Measurements from ENCODE around the gene TMEM123. TPM values are rescaled to one million over a fixed set of nuclear protein-coding genes. Genes with fewer than 3 reads are reported as not detected.

Gene TMEM123
- total RNA-seq, 1 donor from 2014 or later: 172 TPM

GRCh38 chr11:102495161-102496042 is 42.8 kb upstream of the TMEM123 start:
- peak; percentile 50 for TF ChIP-seq CTCF (IDR thresholded peaks at IDR 0.05; ENCODE audit: insufficient read depth, low read length, severe bottlenecking)
- Histone ChIP-seq H3K27me3 (ENCODE audit: control insufficient read depth, insufficient read depth, low read length) (no peaks in the 10 kb centered on the region), H3K4me3 (ENCODE audit: low read depth, low read length) (no peak overlapping the region), H3K36me3 (ENCODE audit: control insufficient read depth, insufficient read depth, low read length) (no peaks in the 10 kb centered on the region)
- FAIRE-seq (no peak), DNase-seq (ENCODE audit: low read depth) (peak; percentile 76)

GRCh38 chr11:102494216-102494615 is 41.7 kb upstream of the TMEM123 start:
- no peak for FAIRE-seq
- Histone ChIP-seq H3K36me3 (ENCODE audit: control insufficient read depth, insufficient read depth, low read length) (no peaks in the 10 kb centered on the region), H3K27me3 (ENCODE audit: control insufficient read depth, insufficient read depth, low read length) (no peaks in the 10 kb centered on the region), H3K4me3 (ENCODE audit: low read depth, low read length) (no peak overlapping the region)
- TF ChIP-seq CTCF (IDR thresholded peaks at IDR 0.05; ENCODE audit: insufficient read depth, low read length, severe bottlenecking): no peak
- DNase-seq (ENCODE audit: low read depth): peak; percentile 85

GRCh38 chr11:102493524-102493923 is 41.0 kb upstream of the TMEM123 start:
- FAIRE-seq: no peak

GRCh38 chr11:102491969-102492368 is 39.4 kb upstream of the TMEM123 start:
- H3K4me3 ChIP-seq (ENCODE audit: low read depth, low read length): no peak overlapping the region
- H3K36me3 ChIP-seq (ENCODE audit: control insufficient read depth, insufficient read depth, low read length): no peaks in the 10 kb centered on the region
- no peak for FAIRE-seq
- H3K27me3 ChIP-seq (ENCODE audit: control insufficient read depth, insufficient read depth, low read length): no peaks in the 10 kb centered on the region
- no peak for TF ChIP-seq CTCF (IDR thresholded peaks at IDR 0.05; ENCODE audit: insufficient read depth, low read length, severe bottlenecking)
- no peak for DNase-seq (ENCODE audit: low read depth)

More at GRCh38 chr11:102493524-102493923, 41.0 kb upstream of the TMEM123 start:
- DNase-seq (ENCODE audit: low read depth): no peak
- Histone ChIP-seq H3K36me3 (ENCODE audit: control insufficient read depth, insufficient read depth, low read length) (no peaks in the 10 kb centered on the region), H3K4me3 (ENCODE audit: low read depth, low read length) (no peak overlapping the region), H3K27me3 (ENCODE audit: control insufficient read depth, insufficient read depth, low read length) (no peaks in the 10 kb centered on the region)
- no peak for TF ChIP-seq CTCF (IDR thresholded peaks at IDR 0.05; ENCODE audit: insufficient read depth, low read length, severe bottlenecking)

GRCh38 chr11:102489186-102490145 is 36.9 kb upstream of the TMEM123 start:
- Histone ChIP-seq H3K4me3 (ENCODE audit: low read depth, low read length) (no peak overlapping the region), H3K36me3 (ENCODE audit: control insufficient read depth, insufficient read depth, low read length) (no peaks in the 10 kb centered on the region), H3K27me3 (ENCODE audit: control insufficient read depth, insufficient read depth, low read length) (no peaks in the 10 kb centered on the region)
- no peak for TF ChIP-seq CTCF (IDR thresholded peaks at IDR 0.05; ENCODE audit: insufficient read depth, low read length, severe bottlenecking)
- DNase-seq (ENCODE audit: low read depth) (no peak), FAIRE-seq (no peak)
